ENCODE results near the gene HAUS2. TPM values are rescaled to one million over a fixed set of nuclear protein-coding genes. Genes with fewer than 3 reads are reported as not detected.

HAUS2 gene
- total RNA-seq, 3 donors from 2014 or later (not counting 1 experiment from before 2014, with no cell fraction given) = 24.9 to 26.2 (median 26.1) TPM

GRCh38 chr15:42576776-42577175 is 28.1 kb downstream of the HAUS2 start:
- peaks cover 32% of the 10 kb centered on the region for H3K4me1 ChIP-seq (ENCODE audit: control insufficient read depth, insufficient read depth, low read length)
- no peaks in the 10 kb centered on the region for H3K36me3 ChIP-seq (ENCODE audit: control insufficient read depth, insufficient read depth, low read length)
- WGBS (ENCODE audit: insufficient coverage) = 75% methylated on average over 1 of the region's 1 CpG
- Mint-ChIP-seq H3K4me1 (peaks cover 35 to 49% of the 10 kb centered on the region in 2 donors), H3K27me3 (ENCODE audit: low read depth in 2 of 2) (no peaks in the 10 kb centered on the region), H3K9me3 (no peaks in the 10 kb centered on the region), H3K4me3 (peak overlapping the region; percentile 93), H3K36me3 (no peaks in the 10 kb centered on the region), H3K27ac (peak overlapping the region in 1 of 2 donors; percentile 83)
- no peaks in the 10 kb centered on the region for H3K27me3 ChIP-seq (ENCODE audit: control insufficient read depth, insufficient read depth, low read length)
- no peaks in the 10 kb centered on the region for H3K9me3 ChIP-seq (ENCODE audit: control insufficient read depth, insufficient read depth, low read length)
- DNase-seq (peak in 1 of 2 donors; percentile 19), ATAC-seq (no peak)
- H3K4me3 ChIP-seq (ENCODE audit: low read length) = no peak overlapping the region
- TF ChIP-seq CTCF (IDR thresholded peaks at IDR 0.05) = no peak
- intact Hi-C loops (cut with micrococcal nuclease) = no loop called here
- H3K27ac ChIP-seq (ENCODE audit: low read length) = no peak overlapping the region

- ATAC-seq (no peak), DNase-seq (no peak)
- Mint-ChIP-seq H3K4me1 (peaks cover 43 to 52% of the 10 kb centered on the region in 2 donors), H3K27ac (peak overlapping the region in 1 of 2 donors; percentile 23), H3K9me3 (no peaks in the 10 kb centered on the region), H3K4me3 (peak overlapping the region; percentile 93), H3K27me3 (ENCODE audit: low read depth in 2 of 2) (no peaks in the 10 kb centered on the region), H3K36me3 (no peaks in the 10 kb centered on the region)
- H3K9me3 ChIP-seq (ENCODE audit: control insufficient read depth, insufficient read depth, low read length) = no peaks in the 10 kb centered on the region
- 0% methylated on average over 1 of the region's 1 CpG for WGBS (ENCODE audit: insufficient coverage)
- H3K36me3 ChIP-seq (ENCODE audit: control insufficient read depth, insufficient read depth, low read length) = no peaks in the 10 kb centered on the region
- H3K4me1 ChIP-seq (ENCODE audit: control insufficient read depth, insufficient read depth, low read length) = peaks cover 35% of the 10 kb centered on the region
- intact Hi-C loops (cut with micrococcal nuclease) = no loop called here
- no peak overlapping the region for H3K4me3 ChIP-seq (ENCODE audit: low read length)
- TF ChIP-seq CTCF (IDR thresholded peaks at IDR 0.05) = no peak
- H3K27me3 ChIP-seq (ENCODE audit: control insufficient read depth, insufficient read depth, low read length) = no peaks in the 10 kb centered on the region
- H3K27ac ChIP-seq (ENCODE audit: low read length) = no peak overlapping the region
Measured at GRCh38 chr15:42577514-42578031, 28.9 kb downstream of the HAUS2 start.

- Histone ChIP-seq H3K9me3 (ENCODE audit: control insufficient read depth, insufficient read depth, low read length) (no peaks in the 10 kb centered on the region), H3K27me3 (ENCODE audit: control insufficient read depth, insufficient read depth, low read length) (no peaks in the 10 kb centered on the region), H3K27ac (ENCODE audit: low read length) (no peak overlapping the region), H3K36me3 (ENCODE audit: control insufficient read depth, insufficient read depth, low read length) (no peaks in the 10 kb centered on the region), H3K4me1 (ENCODE audit: control insufficient read depth, insufficient read depth, low read length) (peaks cover 35% of the 10 kb centered on the region), H3K4me3 (ENCODE audit: low read length) (no peak overlapping the region)
- Mint-ChIP-seq H3K4me1 (peaks cover 45 to 52% of the 10 kb centered on the region in 2 donors), H3K9me3 (no peaks in the 10 kb centered on the region), H3K27me3 (ENCODE audit: low read depth in 2 of 2) (no peaks in the 10 kb centered on the region), H3K4me3 (peak overlapping the region; percentile 36), H3K27ac (no peak overlapping the region), H3K36me3 (no peaks in the 10 kb centered on the region)
- ATAC-seq (no peak), DNase-seq (no peak)
- WGBS (ENCODE audit: insufficient coverage) = no CpG with 5 or more reads among the region's 2 CpGs
- intact Hi-C loops (cut with micrococcal nuclease) = no loop called here
- no peak for TF ChIP-seq CTCF (IDR thresholded peaks at IDR 0.05)
Measured at GRCh38 chr15:42578984-42579537, 30.4 kb downstream of the HAUS2 start.
